GM19023 (cell line): Measurements from ENCODE around the gene SLC25A21.
"Not testable (repeated sequence)": the region's sequence is repeated elsewhere in the genome, so short reads cannot be mapped to it uniquely, and the experiment has no call there.

ENCODE experiments used
- ATAC-seq: cut with Tn5 transposase; IDR thresholded peaks from one replicate; pipeline ENCODE4 v1.9.1; 2021; ENCODE audit warnings: mild to moderate bottlenecking, moderate library complexity; ENCODE audit not compliant: unreplicated experiment

The SLC25A21 gene

DNA sequence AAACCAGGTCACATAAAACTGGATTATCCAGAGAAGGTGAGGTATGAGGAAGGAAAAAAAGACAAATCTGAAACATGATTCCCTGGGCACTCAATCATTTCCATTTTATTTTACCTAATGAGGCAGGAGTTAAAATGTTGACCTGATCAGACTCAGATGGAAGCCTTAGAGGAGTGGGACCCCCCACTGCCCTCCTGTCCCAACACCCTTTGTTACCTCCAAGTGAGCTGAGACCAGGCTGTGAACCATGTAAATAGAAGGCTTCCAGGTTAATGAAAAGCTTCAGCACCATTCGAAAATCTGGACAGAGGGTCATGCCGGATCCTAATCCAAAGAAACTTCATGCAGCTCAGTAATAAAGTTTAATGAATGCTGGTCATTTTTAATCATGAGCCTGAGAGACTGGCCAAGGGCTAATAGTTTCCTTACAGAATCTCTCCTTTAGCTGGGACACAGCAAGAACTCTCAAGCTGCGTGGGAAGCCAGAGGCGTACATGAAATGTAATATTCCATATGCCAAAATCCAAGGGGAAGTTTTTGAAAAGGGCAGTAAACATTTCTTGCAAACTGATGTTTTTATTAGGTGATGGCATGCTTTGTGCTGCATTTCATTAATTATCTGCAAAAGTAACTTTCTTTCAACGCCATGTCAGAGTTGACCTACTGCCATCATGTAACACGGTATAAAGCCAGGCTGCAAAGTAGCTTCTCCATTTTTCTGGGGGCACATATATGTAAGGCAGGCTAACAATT is 327.8 kb downstream of the SLC25A21 start:
- ATAC-seq = no peak

- no peak for ATAC-seq
Observed at GRCh38 chr14:36843410-36843809, 329.0 kb downstream of the SLC25A21 start.

GRCh38 chr14:36835128-36835527 is 337.3 kb downstream of the SLC25A21 start:
- no peak for ATAC-seq

DNA sequence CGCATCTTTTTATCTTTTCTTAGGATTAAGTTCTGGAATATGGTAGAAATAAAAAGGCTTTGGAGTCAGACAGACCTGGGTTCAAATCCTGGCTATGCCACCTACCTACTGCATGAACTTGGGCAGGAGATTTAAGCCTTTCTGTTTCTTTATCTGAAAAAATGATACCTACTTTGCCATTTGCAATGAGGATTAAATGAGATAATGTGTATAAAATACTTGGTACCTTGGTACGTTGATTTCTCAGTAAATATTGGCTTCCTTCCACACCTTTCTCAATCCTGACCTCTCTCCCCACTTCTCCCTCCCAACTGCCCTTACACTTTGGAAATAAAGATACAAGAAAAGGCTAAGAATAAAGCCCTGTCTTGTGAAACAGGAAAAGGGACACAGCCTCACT is 338.1 kb downstream of the SLC25A21 start:
- ATAC-seq = no peak

GRCh38 chr14:36829547-36829946 is 342.9 kb downstream of the SLC25A21 start:
- no peak for ATAC-seq

- ATAC-seq = no peak
Observed at GRCh38 chr14:36827861-36828260, 344.5 kb downstream of the SLC25A21 start.

DNA sequence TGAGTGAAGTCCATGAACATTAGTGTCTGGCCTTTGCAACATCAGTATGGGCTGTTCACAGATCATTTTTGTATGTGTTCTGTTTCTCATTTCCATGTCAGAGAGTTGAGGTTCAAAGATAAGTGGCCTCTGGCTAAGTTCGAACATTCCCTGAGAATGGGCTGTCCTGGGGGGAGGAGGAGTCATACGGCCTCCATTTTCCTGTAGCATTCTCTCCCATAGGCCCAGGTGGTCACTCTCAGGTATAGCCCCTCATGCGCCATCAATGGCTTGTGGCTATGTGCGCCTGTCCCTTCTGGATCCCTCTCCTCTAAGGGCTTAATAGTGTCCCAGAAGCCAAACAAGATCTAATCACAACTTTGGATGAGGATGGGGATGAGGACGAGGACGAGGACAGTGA is 345.8 kb downstream of the SLC25A21 start:
- ATAC-seq = no peak

DNA sequence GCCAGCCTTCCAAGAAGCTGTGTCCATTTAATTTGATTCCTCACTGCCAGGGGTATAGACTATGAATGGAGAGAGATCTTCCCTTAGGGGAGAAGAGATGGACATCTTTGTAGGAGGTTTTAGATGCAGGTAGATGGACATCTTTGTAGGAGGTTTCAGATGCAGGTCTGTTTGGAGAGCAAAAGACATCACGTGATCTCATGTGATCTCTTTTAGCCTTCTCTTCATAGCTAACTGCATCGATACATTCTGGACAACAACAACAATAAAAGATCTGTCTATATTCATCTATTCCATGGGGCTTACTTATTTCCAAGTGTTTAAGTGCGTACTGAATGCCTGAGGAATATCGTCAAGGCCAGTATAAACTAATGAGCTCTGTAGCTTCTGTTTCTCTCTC is 347.6 kb downstream of the SLC25A21 start:
- no peak for ATAC-seq

DNA sequence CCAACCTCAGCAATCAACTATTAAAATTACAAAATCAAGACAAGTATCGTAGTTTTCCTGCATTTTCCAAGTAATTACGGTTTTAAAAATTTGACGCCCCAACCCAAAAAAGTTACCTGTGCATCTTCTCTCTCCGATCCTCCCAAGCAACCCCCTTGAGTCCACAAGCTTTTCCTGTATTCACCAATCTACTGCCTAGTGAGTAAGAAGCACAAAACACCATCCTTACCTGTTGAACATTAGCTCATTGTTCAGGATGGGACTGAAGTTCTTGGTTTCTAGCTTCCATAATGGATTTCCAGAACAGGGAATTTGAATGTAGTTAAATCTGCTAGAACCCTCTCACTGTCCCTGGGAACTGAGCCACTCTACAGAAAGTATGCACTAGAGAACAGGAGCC is 348.8 kb downstream of the SLC25A21 start:
- ATAC-seq = no peak

GRCh38 chr14:36822685-36823084 is 349.7 kb downstream of the SLC25A21 start:
- no peak for ATAC-seq

DNA sequence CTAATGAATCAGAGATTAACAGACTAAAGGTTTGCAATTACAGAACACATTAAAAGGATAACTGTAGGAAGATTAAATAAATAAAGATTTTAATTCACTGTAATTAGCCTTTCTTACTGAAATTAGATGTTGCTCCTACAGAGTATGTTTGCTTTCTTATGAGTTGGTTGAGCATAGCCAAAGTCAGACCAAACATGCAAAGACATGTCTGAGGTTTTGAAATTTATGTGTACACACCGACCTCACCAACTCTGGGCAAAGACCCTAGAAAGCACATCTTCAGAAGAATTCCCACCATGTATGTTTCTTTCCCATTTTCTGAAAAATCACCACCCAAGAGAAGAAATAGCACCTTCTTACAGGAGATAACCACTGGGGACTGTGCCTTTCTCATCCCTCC is 351.5 kb downstream of the SLC25A21 start:
- ATAC-seq = no peak

- no peak for ATAC-seq
Observed at GRCh38 chr14:36820111-36820709, 352.2 kb downstream of the SLC25A21 start.

GRCh38 chr14:36818794-36819384 is 353.5 kb downstream of the SLC25A21 start:
- no peak for ATAC-seq

GRCh38 chr14:36818246-36818645 is 354.2 kb downstream of the SLC25A21 start:
- ATAC-seq = no peak

DNA sequence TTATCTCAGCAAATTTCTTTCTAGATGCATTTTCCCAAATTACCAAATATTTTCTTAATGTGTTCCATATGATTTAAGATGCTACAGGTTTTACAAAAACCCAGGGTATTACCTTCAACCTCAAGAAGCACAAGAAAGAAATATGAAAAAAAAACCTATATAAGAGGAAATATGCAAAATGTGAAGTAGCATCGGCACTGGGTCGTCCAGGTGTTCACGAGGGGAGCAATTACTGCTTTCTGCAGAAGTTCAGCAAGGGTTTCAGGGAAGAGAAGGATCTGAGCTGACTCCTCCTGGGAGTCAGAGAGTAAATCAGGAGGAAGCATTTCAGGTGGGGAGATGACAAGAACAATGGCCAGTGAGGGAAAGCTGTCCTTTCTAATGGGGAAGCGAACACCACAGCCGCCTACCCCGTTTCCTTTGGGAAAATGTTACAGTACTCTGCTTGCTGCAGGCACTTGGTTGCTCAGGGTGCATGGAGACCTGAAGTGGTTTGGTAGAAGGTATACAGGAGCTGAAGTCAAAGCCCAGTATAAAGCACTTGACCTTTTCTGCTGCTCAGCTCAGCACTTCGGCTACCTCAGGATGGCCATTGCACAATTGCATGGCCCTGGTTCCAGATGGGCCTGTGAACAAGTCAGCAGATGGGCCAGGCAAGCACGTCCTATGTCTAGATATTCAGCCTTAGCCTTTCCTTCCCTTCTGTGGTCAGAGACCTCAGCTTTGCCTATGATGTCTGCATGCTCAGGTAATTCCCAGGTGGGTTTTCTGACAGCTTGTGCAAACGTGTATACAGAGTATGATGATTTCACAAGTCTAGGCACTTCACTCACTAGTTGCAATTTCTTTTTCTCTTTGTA is 355.1 kb downstream of the SLC25A21 start:
- no peak for ATAC-seq

GRCh38 chr14:36816481-36816880 is 355.9 kb downstream of the SLC25A21 start:
- ATAC-seq = no peak

DNA sequence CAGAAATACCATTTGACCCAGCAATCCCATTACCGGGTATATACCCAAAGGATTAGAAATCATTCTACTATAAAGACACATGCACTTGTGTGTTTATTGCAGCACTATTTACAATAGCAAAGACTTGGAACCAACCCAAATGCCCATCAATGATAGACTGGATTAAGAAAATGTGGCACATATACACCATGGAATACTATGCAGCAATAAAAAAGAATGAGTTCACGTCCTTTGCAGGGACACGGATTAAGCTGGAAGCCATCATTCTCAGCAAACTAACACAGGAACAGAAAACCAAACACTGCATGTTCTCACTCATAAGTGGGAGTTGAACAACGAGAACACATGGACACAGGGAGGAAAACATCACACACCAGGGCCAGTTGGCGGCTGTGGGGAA is 357.6 kb downstream of the SLC25A21 start:
- ATAC-seq = not testable (repeated sequence)

GRCh38 chr14:36810209-36810608 is 362.2 kb downstream of the SLC25A21 start:
- ATAC-seq = no peak

- no peak for ATAC-seq
Observed at GRCh38 chr14:36807727-36808126, 364.7 kb downstream of the SLC25A21 start.

GRCh38 chr14:36805131-36805559 is 367.3 kb downstream of the SLC25A21 start:
- no peak for ATAC-seq

DNA sequence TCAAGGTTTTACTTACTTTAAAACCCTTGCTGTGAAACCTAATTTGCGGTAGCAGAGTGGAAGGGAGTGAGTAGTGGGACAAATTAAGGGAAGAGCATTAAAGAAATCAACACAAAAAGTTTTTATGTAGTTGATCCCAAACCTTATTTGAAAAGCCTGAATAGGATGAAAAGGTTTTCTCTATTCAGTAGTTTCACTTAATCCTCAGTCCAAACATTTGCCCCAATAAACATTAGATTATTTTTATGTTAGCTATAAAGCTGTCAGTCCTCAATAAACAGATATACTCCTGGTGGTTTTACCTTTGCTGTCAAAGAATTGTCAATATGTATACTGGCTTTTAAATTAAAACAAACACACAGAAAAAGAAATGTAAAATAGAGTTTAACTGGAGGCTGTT is 374.8 kb downstream of the SLC25A21 start:
- ATAC-seq = no peak
